ENCODE measurements around the gene SUSD4.

The SUSD4 gene

GRCh38 chr1:223339861-223340260, 24.1 kb downstream of the SUSD4 start:
- no peak overlapping the region for H3K4me3 ChIP-seq (ENCODE audit: low read depth, low read length)
- no peak for TF ChIP-seq CTCF (IDR thresholded peaks at IDR 0.05; ENCODE audit: borderline replicate concordance, insufficient read depth, low read depth, low read length)

- TF ChIP-seq CTCF (IDR thresholded peaks at IDR 0.05; ENCODE audit: borderline replicate concordance, insufficient read depth, low read depth, low read length): no peak
- no peak overlapping the region for H3K4me3 ChIP-seq (ENCODE audit: low read depth, low read length)
Measured at GRCh38 chr1:223338811-223339746, 24.9 kb downstream of the SUSD4 start.

DNA sequence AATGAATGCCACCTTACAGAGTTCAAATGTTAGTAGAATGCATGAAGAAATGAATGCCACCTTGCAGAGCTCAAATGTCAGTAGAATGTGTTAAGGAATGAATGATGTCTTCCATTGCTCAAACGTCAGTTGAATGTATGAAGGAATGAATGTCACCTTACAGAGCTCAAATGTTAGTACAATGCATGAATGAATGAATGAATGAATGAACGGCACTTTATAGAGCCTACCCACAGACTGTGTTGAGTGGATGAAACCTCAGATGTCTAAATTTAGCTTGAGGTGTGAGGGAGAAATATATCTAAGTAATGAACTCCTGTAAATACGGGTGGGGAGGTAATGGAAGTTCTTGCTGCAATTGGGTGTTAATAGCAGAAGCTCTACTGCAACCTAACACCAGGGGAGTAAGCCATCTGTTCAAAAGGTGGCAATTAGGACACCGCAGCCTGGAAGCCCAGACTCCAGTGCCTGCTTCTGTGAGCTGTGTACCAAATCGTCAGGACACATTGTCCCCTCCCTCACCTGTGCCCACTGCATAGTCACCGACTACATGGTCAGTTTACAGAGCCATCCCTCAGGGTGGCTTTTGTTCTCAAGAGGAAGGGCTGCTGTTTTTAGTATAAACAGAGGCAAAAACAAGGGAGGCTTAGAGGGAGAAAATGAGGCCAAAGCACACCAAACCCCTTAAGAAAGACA, 26.7 kb downstream of the SUSD4 start:
- H3K4me3 ChIP-seq (ENCODE audit: low read depth, low read length): no peak overlapping the region
- no peak for TF ChIP-seq CTCF (IDR thresholded peaks at IDR 0.05; ENCODE audit: borderline replicate concordance, insufficient read depth, low read depth, low read length)

GRCh38 chr1:223334156-223334555, 29.8 kb downstream of the SUSD4 start:
- TF ChIP-seq CTCF (IDR thresholded peaks at IDR 0.05; ENCODE audit: borderline replicate concordance, insufficient read depth, low read depth, low read length): no peak

GRCh38 chr1:223332997-223333396, 31.0 kb downstream of the SUSD4 start:
- H3K4me3 ChIP-seq (ENCODE audit: low read depth, low read length): no peak overlapping the region
- TF ChIP-seq CTCF (IDR thresholded peaks at IDR 0.05; ENCODE audit: borderline replicate concordance, insufficient read depth, low read depth, low read length): no peak

More at GRCh38 chr1:223334156-223334555, 29.8 kb downstream of the SUSD4 start:
- H3K4me3 ChIP-seq (ENCODE audit: low read depth, low read length): no peak overlapping the region

DNA sequence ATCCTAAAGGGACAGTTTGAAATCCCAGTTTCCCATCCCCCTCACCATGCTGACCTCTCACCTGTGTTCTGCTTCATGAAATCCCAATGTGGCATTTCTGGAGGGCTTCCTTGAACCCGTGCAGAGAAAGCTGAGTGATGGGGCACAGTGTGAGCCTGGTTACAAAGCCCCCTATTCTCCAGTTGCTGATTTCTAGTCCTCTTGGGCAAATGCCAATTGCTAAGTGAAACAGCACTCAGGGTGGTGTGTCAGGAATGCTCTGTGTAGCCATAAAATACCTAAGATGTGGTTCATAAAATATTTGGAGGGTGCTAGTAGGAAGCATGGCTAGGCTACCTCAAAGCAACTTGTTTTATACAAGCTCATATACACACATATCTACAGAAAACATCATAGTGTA, 32.0 kb downstream of the SUSD4 start:
- no peak for TF ChIP-seq CTCF (IDR thresholded peaks at IDR 0.05; ENCODE audit: borderline replicate concordance, insufficient read depth, low read depth, low read length)
- no peak overlapping the region for H3K4me3 ChIP-seq (ENCODE audit: low read depth, low read length)
